ENCODE results near the gene CAMTA1.

Gene CAMTA1

GRCh38 chr1:7269525-7269924 lies 484.3 kb downstream of the CAMTA1 start:
- TF ChIP-seq CTCF (IDR thresholded peaks at IDR 0.05; ENCODE audit: borderline replicate concordance, control extremely low read depth, extremely low read depth, insufficient read depth, missing control alignments) = no peak
- no peak for DNase-seq (ENCODE audit: low spot score)
- in situ Hi-C loops (cut with MboI; ENCODE audit: low sequenced_read_pairs, unreplicated experiment) = no loop called here

DNA sequence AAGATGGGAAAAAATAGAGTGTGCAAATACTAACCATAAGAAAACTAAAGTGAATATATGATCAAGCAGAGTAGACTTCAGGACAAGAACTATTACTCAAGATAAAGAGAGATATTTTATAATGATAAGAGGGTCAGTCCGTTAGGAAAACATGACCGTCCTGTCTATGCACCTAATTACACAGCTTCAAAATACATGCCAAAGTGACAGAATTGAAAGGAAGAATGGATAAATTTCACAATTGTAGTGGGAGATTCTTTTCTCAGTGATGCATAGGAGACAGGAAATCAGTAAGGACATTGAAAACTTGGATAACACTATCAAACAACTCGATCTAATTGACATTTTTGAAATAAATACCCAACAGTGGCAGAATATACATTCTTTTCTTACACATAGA lies 489.0 kb downstream of the CAMTA1 start:
- no peak for TF ChIP-seq CTCF (IDR thresholded peaks at IDR 0.05; ENCODE audit: borderline replicate concordance, control extremely low read depth, extremely low read depth, insufficient read depth, missing control alignments)
- in situ Hi-C loops (cut with MboI; ENCODE audit: low sequenced_read_pairs, unreplicated experiment) = no loop called here
- DNase-seq (ENCODE audit: low spot score) = no peak

- in situ Hi-C loops (cut with MboI; ENCODE audit: low sequenced_read_pairs, unreplicated experiment) = no loop called here
- TF ChIP-seq CTCF (IDR thresholded peaks at IDR 0.05; ENCODE audit: borderline replicate concordance, control extremely low read depth, extremely low read depth, insufficient read depth, missing control alignments) = no peak
- DNase-seq (ENCODE audit: low spot score) = no peak
These were observed 492.8 kb downstream of the CAMTA1 start for GRCh38 chr1:7278045-7278444.

GRCh38 chr1:7278827-7279765 lies 493.8 kb downstream of the CAMTA1 start:
- no peak for TF ChIP-seq CTCF (IDR thresholded peaks at IDR 0.05; ENCODE audit: borderline replicate concordance, control extremely low read depth, extremely low read depth, insufficient read depth, missing control alignments)
- no peak for DNase-seq (ENCODE audit: low spot score)
- in situ Hi-C loops (cut with MboI; ENCODE audit: low sequenced_read_pairs, unreplicated experiment) = no loop called here

GRCh38 chr1:7279769-7280168 lies 494.5 kb downstream of the CAMTA1 start:
- DNase-seq (ENCODE audit: low spot score) = no peak
- in situ Hi-C loops (cut with MboI; ENCODE audit: low sequenced_read_pairs, unreplicated experiment) = no loop called here
- TF ChIP-seq CTCF (IDR thresholded peaks at IDR 0.05; ENCODE audit: borderline replicate concordance, control extremely low read depth, extremely low read depth, insufficient read depth, missing control alignments) = no peak

- in situ Hi-C loops (cut with MboI; ENCODE audit: low sequenced_read_pairs, unreplicated experiment) = no loop called here
- no peak for DNase-seq (ENCODE audit: low spot score)
- no peak for TF ChIP-seq CTCF (IDR thresholded peaks at IDR 0.05; ENCODE audit: borderline replicate concordance, control extremely low read depth, extremely low read depth, insufficient read depth, missing control alignments)
These were observed 495.2 kb downstream of the CAMTA1 start for GRCh38 chr1:7280347-7280960.
